SU-DHL-6 (cell line): Measurements from ENCODE around the gene TMEM218.

ENCODE experiments used
- EZH2phosphoT487 ChIP-seq: fragments of 200-600 bp; sonication (generic), shearing (Covaris generic); conservative IDR thresholded peaks from 2 replicates; pipeline ENCODE4 v1.6.1; 2018; ENCODE audit warnings: mild to moderate bottlenecking, antibody characterized with exemption, low read length, moderate library complexity, mixed read lengths
- TF ChIP-seq, protein P1 (sequence below): fragments of 200-600 bp; sonication (generic); IDR thresholded peaks from one replicate; pipeline ENCODE4 v1.5.1; 2017; ENCODE audit warnings: antibody characterized with exemption, mild to moderate bottlenecking, low read length, moderate library complexity; ENCODE audit not compliant: insufficient read depth, poor library complexity, severe bottlenecking

DNA sequence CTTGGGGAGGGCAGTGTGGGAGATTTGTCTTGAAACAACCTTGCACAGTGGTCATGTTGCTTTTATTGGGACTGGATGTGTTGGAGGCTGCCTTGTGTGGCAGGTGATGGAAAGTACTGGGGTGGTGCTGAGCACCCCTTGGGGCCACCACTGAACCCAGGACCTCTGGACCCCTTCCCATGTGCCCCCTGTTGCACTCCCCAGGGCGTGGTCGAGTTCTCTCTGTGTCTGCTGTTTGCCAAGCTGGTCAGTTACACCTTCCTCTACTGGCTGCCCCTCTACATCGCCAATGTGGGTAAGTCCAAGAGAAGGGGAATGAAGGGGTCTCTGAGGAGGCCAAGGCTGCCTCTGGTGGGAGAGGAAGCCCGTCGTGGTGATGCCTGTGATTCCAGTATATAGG, 29.4 kb downstream of the TMEM218 start:
- TF ChIP-seq, protein P1, sequence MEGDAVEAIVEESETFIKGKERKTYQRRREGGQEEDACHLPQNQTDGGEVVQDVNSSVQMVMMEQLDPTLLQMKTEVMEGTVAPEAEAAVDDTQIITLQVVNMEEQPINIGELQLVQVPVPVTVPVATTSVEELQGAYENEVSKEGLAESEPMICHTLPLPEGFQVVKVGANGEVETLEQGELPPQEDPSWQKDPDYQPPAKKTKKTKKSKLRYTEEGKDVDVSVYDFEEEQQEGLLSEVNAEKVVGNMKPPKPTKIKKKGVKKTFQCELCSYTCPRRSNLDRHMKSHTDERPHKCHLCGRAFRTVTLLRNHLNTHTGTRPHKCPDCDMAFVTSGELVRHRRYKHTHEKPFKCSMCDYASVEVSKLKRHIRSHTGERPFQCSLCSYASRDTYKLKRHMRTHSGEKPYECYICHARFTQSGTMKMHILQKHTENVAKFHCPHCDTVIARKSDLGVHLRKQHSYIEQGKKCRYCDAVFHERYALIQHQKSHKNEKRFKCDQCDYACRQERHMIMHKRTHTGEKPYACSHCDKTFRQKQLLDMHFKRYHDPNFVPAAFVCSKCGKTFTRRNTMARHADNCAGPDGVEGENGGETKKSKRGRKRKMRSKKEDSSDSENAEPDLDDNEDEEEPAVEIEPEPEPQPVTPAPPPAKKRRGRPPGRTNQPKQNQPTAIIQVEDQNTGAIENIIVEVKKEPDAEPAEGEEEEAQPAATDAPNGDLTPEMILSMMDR, result no peak
- TF ChIP-seq EZH2phosphoT487, result no peak
